K562 (cell line): ENCODE results near the gene DNAJC30. TPM values are rescaled to one million over a fixed set of nuclear protein-coding genes. Genes with fewer than 3 reads are reported as not detected.

Experiments
- BMI1 ChIP-seq: fragments of 150-350 bp; IDR thresholded peaks from 2 replicates; pipeline ENCODE4 v1.6.1; 2014; ENCODE audit warnings: low read length
- DEAF1 ChIP-seq: fragments of 450-650 bp; formaldehyde crosslinking; IDR thresholded peaks from 2 replicates; pipeline ENCODE4 v1.4.0; 2020; ENCODE audit warnings: mild to moderate bottlenecking, moderate library complexity
- DMBX1 ChIP-seq: fragments of 250-450 bp; sonication (Bioruptor Pico); IDR thresholded peaks from 2 replicates; pipeline ENCODE4 v1.8.0; 2022; ENCODE audit warnings: inconsistent platforms, mild to moderate bottlenecking, moderate library complexity, borderline replicate concordance
- EP300 ChIP-seq: IDR thresholded peaks from 2 replicates; pipeline ENCODE4 v1.6.1; 2012; ENCODE audit warnings: low read length, improper control_type of control experiment
- GATA2 ChIP-seq: sonication (generic); formaldehyde crosslinking; IDR thresholded peaks from 2 replicates; pipeline ENCODE4 v1.4.0; 2020; ENCODE audit warnings: mild to moderate bottlenecking, missing genetic modification reagents
- HES1 ChIP-seq: fragments of 450-650 bp; IDR thresholded peaks from 2 replicates; pipeline ENCODE4 v1.6.1; 2016; ENCODE audit warnings: low read depth, mild to moderate bottlenecking, moderate library complexity
- HOMEZ ChIP-seq: fragments of 250-450 bp; sonication (Bioruptor Pico); IDR thresholded peaks from 2 replicates; pipeline ENCODE4 v1.4.0; 2020; ENCODE audit warnings: mild to moderate bottlenecking, moderate library complexity
- JUN ChIP-seq, 2 experiments: sonication (generic) in 1 of 2; formaldehyde crosslinking in 1 of 2; IDR thresholded peaks; 2 replicates each; pipeline versions ENCODE4 v1.6.1 to v1.8.0; 2012 to 2022; ENCODE audit warnings: borderline replicate concordance in 2 of 2, mild to moderate bottlenecking in 2 of 2, improper control_type of control experiment in 1 of 2, low read depth in 1 of 2, low read length in 1 of 2, missing genetic modification reagents in 1 of 2
- POLR2AphosphoS5 ChIP-seq: IDR thresholded peaks from 2 replicates; pipeline ENCODE4 v1.6.1; 2011; ENCODE audit warnings: mild to moderate bottlenecking, low read depth, low read length, moderate library complexity; ENCODE audit not compliant: control insufficient read depth, insufficient read depth
- SIN3A ChIP-seq, 2 experiments: fragments of 150-350 bp in 1 of 2; IDR thresholded peaks; 2 replicates each; pipeline ENCODE4 v1.6.1; 2011 to 2016; ENCODE audit warnings: borderline replicate concordance in 2 of 2, low read depth in 2 of 2, low read length in 2 of 2, mild to moderate bottlenecking in 2 of 2, moderate library complexity in 2 of 2; ENCODE audit not compliant: control insufficient read depth in 1 of 2
- ZBTB11 ChIP-seq, 3 experiments: fragments of 200-800 bp in 1 of 3; fragments of 250-450 bp in 1 of 3; fragments of 450-650 bp in 1 of 3; sonication (Bioruptor Pico) in 1 of 3; sonication (Bioruptor generic) in 1 of 3; formaldehyde crosslinking in 1 of 3; IDR thresholded peaks; 2 replicates each; pipeline versions ENCODE4 v1.6.1 to v1.8.0; 2016 to 2022; ENCODE audit warnings: mild to moderate bottlenecking in 2 of 3, missing genetic modification characterization in 2 of 3, missing compliant biosample characterization in 1 of 3, moderate library complexity in 1 of 3
- ZNF449 ChIP-seq: fragments of 250-450 bp; sonication (Bioruptor Pico); IDR thresholded peaks from 2 replicates; pipeline ENCODE4 v1.8.0; 2022; ENCODE audit warnings: moderate library complexity, mild to moderate bottlenecking, inconsistent platforms
- ZNF551 ChIP-seq: fragments of 250-450 bp; sonication (Bioruptor Pico); IDR thresholded peaks from 2 replicates; pipeline ENCODE4 v1.5.0; 2021; ENCODE audit warnings: mild to moderate bottlenecking, moderate library complexity
- ZNF830 ChIP-seq: fragments of 250-450 bp; sonication (Bioruptor Pico); IDR thresholded peaks from 2 replicates; pipeline ENCODE4 v1.5.0; 2021; ENCODE audit warnings: mild to moderate bottlenecking
- polyA plus RNA-seq, 8 experiments: library from polyadenylated mRNA; depleted of rRNA in 4 of 8; stranded (reverse) in 5 of 8; unstranded in 3 of 8; fragments of >200 nt; fragmentation: Nextera tagmentation in 2 of 8; fragmentation: Illumina TruSeq in 1 of 8; extraction: Ambion mirVana in 2 of 8; extraction: Trizol in 1 of 8; gene quantifications; 2 replicates each; pipeline versions ENCODE4 v1.2.1 to v1.2.3, GENCODE V29; 2011 to 2014; ENCODE audit warnings: inconsistent platforms in 1 of 8, missing spikeins in 1 of 8
- total RNA-seq, 7 experiments: library from RNA; depleted of rRNA in 6 of 7; stranded (reverse); fragments of >200 nt in 6 of 7; fragmentation: Illumina TruSeq in 2 of 7; extraction: Trizol in 2 of 7; gene quantifications; 2 replicates each; pipeline versions ENCODE4 v1.2.1 to v1.2.3, GENCODE V29; 2011 to 2021; ENCODE audit warnings: low replicate concordance in 1 of 7

DNAJC30 gene
- total and polyA plus RNA-seq, 9 of the 15 experiments (the other 6 are each of a cell fraction or from before 2014, with no cell fraction given) = 1.1 to 11.3 (median 4.6) TPM

GRCh38 chr7:73715648-73716317, 32.5 kb upstream of the DNAJC30 start (continued):
- TF ChIP-seq HES1 (peak; percentile 87), SIN3A (IDR thresholded peaks at IDR 0.05; ENCODE audit: borderline replicate concordance in 2 of 2, control insufficient read depth in 1 of 2, low read depth in 2 of 2, low read length in 2 of 2) (peak; percentile 77 to 86; a peak in 2 of 4 replicates), ZNF551 (CRISPR knock-in tag) (no peak), EP300 (peak; percentile 86), ZBTB11 (CRISPR knock-in tag; IDR thresholded peaks at IDR 0.05) (peak in 1 of 3 experiments; percentile 64; a peak in 1 of 6 replicates), HOMEZ (no peak), DMBX1 (CRISPR knock-in tag) (peak; percentile 91; the same call in 1 of the 2 replicates), GATA2 (CRISPR knock-in tag) (peak; percentile 93), ZNF449 (0 out of 2 replicates have a peak, but pooled peaks have one; percentile 47), BMI1 (no peak), ZNF830 (CRISPR knock-in tag) (no peak), JUN (IDR thresholded peaks at IDR 0.05; ENCODE audit: borderline replicate concordance, low read depth, low read length) (peak; percentile 90), JUN (CRISPR knock-in tag; IDR thresholded peaks at IDR 0.05; ENCODE audit: borderline replicate concordance) (no peak), POLR2AphosphoS5 (peak; percentile 93), DEAF1 (CRISPR knock-in tag) (no peak)
